PFSK-1 (cell line): ENCODE results near the gene PXDN. TPM values are rescaled to one million over a fixed set of nuclear protein-coding genes. Genes with fewer than 3 reads are reported as not detected.
A peak's percentile ranks its signal among the peaks of the same experiment; 100 is the strongest.

Experiments used
- FOXP2 ChIP-seq: optimal IDR thresholded peaks from 2 replicates; pipeline ENCODE3; 2011; ENCODE audit warnings: borderline replicate concordance, control low read depth, inconsistent platforms; ENCODE audit not compliant: insufficient read depth; ENCODE audit errors: extremely low read length, extremely low read depth
- POLR2AphosphoS5 ChIP-seq: IDR thresholded peaks from 2 replicates; pipeline ENCODE4 v1.6.1; 2012; ENCODE audit warnings: low read depth, mild to moderate bottlenecking, control low read depth, low read length, moderate library complexity
- SIN3A ChIP-seq: IDR thresholded peaks from 2 replicates; pipeline ENCODE4 v1.6.1; 2012; ENCODE audit warnings: mild to moderate bottlenecking, low read length, moderate library complexity, borderline replicate concordance; ENCODE audit not compliant: insufficient read depth
- TAF1 ChIP-seq: IDR thresholded peaks from 2 replicates; pipeline ENCODE4 v1.6.1; 2012; ENCODE audit warnings: low read length, control low read depth, borderline replicate concordance; ENCODE audit not compliant: insufficient read depth
- polyA plus RNA-seq: library from polyadenylated mRNA; unstranded; fragments of >200 nt; gene quantifications from one replicate; pipeline ENCODE4 v1.2.1, GENCODE V29; 2012; ENCODE audit warnings: low read depth, missing spikeins; ENCODE audit not compliant: insufficient read length
- TF ChIP-seq, protein P1 (sequence below), 2 experiments: IDR thresholded peaks; 2 replicates each; pipeline versions ENCODE4 v1.6.1 to v1.8.0; 2011 to 2012; ENCODE audit warnings: low read depth in 2 of 2, low read length in 2 of 2, control low read depth in 1 of 2, inconsistent platforms in 1 of 2, mild to moderate bottlenecking in 1 of 2, moderate library complexity in 1 of 2; ENCODE audit not compliant: insufficient read depth in 1 of 2

The PXDN gene, protein sequence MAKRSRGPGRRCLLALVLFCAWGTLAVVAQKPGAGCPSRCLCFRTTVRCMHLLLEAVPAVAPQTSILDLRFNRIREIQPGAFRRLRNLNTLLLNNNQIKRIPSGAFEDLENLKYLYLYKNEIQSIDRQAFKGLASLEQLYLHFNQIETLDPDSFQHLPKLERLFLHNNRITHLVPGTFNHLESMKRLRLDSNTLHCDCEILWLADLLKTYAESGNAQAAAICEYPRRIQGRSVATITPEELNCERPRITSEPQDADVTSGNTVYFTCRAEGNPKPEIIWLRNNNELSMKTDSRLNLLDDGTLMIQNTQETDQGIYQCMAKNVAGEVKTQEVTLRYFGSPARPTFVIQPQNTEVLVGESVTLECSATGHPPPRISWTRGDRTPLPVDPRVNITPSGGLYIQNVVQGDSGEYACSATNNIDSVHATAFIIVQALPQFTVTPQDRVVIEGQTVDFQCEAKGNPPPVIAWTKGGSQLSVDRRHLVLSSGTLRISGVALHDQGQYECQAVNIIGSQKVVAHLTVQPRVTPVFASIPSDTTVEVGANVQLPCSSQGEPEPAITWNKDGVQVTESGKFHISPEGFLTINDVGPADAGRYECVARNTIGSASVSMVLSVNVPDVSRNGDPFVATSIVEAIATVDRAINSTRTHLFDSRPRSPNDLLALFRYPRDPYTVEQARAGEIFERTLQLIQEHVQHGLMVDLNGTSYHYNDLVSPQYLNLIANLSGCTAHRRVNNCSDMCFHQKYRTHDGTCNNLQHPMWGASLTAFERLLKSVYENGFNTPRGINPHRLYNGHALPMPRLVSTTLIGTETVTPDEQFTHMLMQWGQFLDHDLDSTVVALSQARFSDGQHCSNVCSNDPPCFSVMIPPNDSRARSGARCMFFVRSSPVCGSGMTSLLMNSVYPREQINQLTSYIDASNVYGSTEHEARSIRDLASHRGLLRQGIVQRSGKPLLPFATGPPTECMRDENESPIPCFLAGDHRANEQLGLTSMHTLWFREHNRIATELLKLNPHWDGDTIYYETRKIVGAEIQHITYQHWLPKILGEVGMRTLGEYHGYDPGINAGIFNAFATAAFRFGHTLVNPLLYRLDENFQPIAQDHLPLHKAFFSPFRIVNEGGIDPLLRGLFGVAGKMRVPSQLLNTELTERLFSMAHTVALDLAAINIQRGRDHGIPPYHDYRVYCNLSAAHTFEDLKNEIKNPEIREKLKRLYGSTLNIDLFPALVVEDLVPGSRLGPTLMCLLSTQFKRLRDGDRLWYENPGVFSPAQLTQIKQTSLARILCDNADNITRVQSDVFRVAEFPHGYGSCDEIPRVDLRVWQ (N-terminal part only)
- polyA plus RNA-seq, result 1,212 TPM

DNA sequence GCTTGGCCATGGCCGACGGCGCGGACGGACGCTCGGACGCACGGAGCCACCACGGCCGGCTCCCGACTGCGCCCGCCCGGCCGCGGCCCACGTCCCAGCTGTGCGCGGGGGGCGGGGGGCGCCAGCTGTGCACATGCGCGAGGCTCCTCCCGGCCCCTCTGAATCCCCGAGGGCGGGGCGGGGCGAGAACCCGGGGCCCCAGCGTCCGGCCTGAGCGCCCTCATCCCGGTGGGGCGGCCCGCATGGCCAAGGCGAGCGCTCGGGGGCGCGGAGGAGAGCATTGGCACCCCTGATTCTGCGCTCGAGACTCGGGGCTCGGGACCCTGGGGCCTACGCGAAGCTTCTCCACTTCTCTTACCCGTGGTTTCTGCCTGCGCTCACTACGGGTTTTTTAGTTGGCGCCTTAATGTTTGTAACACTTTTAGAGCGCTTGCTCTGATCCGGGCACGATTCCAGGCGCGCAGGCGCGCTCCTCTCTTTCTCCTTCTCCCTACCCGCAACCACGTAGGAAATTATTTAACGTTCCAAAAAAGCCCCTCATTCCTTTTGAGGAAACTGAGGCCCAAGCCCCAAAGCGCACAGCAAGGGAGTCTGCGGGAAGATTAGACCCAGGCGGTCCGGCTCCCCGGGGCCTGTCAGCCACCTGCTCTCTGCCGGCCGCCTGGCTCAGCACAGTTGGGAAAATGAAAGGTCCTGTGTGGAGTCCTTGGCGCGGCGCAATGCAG, at the start of gene PXDN:
PXDN (minus strand) TSS at position 70 of the 725 bp plus-strand sequence; CDS start at position 10, 60 bp downstream.
- peak; percentile 90 for TF ChIP-seq TAF1
- TF ChIP-seq POLR2AphosphoS5, result peak; percentile 65
- no peak for TF ChIP-seq FOXP2
- TF ChIP-seq, protein P1, sequence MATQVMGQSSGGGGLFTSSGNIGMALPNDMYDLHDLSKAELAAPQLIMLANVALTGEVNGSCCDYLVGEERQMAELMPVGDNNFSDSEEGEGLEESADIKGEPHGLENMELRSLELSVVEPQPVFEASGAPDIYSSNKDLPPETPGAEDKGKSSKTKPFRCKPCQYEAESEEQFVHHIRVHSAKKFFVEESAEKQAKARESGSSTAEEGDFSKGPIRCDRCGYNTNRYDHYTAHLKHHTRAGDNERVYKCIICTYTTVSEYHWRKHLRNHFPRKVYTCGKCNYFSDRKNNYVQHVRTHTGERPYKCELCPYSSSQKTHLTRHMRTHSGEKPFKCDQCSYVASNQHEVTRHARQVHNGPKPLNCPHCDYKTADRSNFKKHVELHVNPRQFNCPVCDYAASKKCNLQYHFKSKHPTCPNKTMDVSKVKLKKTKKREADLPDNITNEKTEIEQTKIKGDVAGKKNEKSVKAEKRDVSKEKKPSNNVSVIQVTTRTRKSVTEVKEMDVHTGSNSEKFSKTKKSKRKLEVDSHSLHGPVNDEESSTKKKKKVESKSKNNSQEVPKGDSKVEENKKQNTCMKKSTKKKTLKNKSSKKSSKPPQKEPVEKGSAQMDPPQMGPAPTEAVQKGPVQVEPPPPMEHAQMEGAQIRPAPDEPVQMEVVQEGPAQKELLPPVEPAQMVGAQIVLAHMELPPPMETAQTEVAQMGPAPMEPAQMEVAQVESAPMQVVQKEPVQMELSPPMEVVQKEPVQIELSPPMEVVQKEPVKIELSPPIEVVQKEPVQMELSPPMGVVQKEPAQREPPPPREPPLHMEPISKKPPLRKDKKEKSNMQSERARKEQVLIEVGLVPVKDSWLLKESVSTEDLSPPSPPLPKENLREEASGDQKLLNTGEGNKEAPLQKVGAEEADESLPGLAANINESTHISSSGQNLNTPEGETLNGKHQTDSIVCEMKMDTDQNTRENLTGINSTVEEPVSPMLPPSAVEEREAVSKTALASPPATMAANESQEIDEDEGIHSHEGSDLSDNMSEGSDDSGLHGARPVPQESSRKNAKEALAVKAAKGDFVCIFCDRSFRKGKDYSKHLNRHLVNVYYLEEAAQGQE (IDR thresholded peaks at IDR 0.05; ENCODE audit: insufficient read depth in 1 of 2, low read depth in 2 of 2, low read length in 2 of 2), result 0 out of 4 replicates have a peak, but pooled peaks of 1 of the 2 experiments have one; percentile 24
- peak; percentile 39; the same call in 1 of the 2 replicates for TF ChIP-seq SIN3A

DNA sequence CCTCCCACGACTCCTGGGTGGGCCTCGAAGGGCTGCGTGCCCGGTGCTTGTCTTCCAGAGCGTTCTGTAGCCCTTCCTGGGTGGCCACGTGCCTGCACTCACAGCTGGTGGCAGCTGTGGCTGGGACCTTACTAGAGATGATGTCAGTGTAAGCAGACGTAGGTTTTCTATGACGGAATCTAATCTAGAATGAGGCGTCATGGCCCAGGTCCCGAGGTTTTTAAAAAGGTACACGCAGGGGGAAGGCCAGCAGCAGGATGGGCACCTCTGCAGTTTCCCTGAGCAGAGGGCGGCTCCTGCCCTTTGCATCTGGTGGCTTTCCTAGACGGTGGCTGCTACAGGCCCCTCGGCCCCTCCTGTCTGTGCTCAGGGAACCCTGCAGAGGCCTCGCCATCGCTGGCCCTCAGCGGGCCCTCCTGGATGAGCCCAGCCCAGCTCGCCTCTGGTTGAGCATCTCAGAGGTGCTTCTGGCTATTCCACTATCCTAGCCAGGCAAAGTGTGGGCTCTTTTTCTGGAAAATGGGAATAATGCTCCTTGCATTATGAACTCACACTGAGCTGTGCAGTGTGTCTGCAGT, 49.6 kb upstream of the PXDN start:
- TF ChIP-seq, protein P1 (IDR thresholded peaks at IDR 0.05; ENCODE audit: insufficient read depth in 1 of 2, low read depth in 2 of 2, low read length in 2 of 2), result no peak
- TF ChIP-seq SIN3A, result no peak

DNA sequence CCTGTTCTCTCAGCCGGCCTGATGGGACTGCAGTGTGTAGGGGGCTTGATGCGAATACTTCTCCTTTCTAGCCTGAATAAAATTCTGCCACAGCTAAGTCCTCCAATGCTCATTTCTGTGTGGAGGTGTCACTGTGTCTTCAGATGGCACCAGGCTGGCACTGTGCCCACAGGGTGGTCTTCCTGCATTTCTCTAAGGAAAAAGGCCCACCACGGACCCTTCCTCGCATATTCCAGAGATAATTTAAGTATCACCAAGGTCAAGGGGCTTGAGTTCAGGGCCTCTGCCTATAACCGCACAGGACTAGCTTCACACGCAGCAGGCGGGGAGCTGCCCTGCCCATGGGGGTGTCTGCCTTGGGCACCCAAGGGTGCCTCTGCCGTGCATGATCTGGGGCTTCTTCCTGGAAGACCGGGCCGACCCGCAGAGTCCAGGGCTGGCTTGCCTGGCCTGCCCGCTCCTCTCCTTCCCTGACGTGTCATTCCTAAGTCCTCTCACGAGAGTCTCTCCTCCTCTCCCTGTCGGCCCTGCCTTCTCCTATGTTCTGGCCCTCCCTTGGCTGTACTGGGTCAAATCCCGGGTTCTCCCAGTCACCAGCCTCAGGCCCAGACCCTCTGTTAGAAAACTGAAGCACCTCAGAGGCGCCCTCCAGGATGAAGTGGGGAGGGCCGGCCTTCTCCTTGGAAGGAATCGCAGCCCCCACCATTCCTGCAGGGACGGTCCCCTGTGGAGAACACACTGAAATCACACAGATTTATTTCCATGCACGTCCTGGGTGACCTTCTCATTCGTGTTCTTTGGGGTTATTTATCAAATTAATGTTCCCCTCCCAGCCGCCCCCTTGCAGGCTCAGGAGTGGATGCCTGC, 48.9 kb upstream of the PXDN start:
- TF ChIP-seq, protein P1 (IDR thresholded peaks at IDR 0.05; ENCODE audit: insufficient read depth in 1 of 2, low read depth in 2 of 2, low read length in 2 of 2), result no peak
- no peak for TF ChIP-seq SIN3A
- no peak for TF ChIP-seq POLR2AphosphoS5
- no peak for TF ChIP-seq TAF1
- no peak for TF ChIP-seq FOXP2
